NB4 (cell line): ENCODE measurements around the gene TAF6L.

Experiments used
- TF ChIP-seq, protein P1 (sequence below): IDR thresholded peaks from one replicate; pipeline ENCODE4 v1.5.1; 2012; ENCODE audit warnings: low read depth, low read length
- TF ChIP-seq, protein P2 (sequence below): IDR thresholded peaks from 2 replicates; pipeline ENCODE4 v1.6.1; 2011; ENCODE audit warnings: low read depth, low read length

DNA sequence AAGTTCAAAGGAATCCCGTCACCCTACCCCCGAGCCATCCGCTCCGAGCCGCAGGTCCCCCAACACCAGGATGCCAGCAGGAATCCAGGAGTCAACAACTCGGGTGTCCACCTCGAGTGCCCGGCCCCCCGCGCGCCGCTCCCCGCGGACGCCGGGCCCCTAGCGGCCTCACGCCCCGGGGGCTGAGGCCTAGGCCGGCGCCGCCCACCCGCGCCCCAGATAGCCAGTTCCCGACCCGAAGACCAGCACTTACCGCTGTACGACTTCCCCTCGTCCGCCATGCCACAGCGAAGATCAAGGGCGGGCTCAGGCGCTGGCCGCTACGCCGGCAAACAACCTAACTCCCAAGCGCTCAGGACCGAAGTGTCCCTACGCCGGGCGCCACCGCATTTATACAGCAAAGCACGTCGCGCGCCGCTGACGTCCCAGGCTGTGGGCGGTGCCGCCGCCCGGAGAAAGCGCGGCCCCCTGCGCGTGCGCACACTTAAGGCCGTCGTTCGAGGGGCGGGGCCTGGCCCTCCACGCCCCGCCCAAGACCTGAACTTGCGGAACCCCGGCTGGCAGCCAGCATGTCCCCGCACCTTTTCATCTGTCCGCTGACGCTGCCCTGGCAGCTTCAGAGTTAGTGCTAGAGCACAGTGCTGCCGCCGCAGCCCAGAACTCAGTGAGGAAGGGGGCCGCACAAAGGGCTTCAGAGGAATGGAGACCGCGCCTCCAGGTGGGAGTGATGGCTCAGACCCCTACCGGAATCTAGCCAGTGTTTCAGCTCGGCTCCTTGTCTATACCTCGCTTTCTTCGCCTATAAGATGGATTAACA lies 34.1 kb downstream of the TAF6L start, which contains the start of gene NXF1:
- TF ChIP-seq, protein P1, sequence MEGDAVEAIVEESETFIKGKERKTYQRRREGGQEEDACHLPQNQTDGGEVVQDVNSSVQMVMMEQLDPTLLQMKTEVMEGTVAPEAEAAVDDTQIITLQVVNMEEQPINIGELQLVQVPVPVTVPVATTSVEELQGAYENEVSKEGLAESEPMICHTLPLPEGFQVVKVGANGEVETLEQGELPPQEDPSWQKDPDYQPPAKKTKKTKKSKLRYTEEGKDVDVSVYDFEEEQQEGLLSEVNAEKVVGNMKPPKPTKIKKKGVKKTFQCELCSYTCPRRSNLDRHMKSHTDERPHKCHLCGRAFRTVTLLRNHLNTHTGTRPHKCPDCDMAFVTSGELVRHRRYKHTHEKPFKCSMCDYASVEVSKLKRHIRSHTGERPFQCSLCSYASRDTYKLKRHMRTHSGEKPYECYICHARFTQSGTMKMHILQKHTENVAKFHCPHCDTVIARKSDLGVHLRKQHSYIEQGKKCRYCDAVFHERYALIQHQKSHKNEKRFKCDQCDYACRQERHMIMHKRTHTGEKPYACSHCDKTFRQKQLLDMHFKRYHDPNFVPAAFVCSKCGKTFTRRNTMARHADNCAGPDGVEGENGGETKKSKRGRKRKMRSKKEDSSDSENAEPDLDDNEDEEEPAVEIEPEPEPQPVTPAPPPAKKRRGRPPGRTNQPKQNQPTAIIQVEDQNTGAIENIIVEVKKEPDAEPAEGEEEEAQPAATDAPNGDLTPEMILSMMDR = no peak
- TF ChIP-seq, protein P2, sequence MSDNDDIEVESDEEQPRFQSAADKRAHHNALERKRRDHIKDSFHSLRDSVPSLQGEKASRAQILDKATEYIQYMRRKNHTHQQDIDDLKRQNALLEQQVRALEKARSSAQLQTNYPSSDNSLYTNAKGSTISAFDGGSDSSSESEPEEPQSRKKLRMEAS = peak; percentile 76
